ENCODE measurements around the gene ZNF578. TPM values are rescaled to one million over a fixed set of nuclear protein-coding genes. Genes with fewer than 3 reads are reported as not detected.
"Not testable (repeated sequence)": the region's sequence is repeated elsewhere in the genome, so short reads cannot be mapped to it uniquely, and the experiment has no call there.

The ZNF578 gene
- total RNA-seq, 1 experiment from 2014 or later, result not detected

DNA sequence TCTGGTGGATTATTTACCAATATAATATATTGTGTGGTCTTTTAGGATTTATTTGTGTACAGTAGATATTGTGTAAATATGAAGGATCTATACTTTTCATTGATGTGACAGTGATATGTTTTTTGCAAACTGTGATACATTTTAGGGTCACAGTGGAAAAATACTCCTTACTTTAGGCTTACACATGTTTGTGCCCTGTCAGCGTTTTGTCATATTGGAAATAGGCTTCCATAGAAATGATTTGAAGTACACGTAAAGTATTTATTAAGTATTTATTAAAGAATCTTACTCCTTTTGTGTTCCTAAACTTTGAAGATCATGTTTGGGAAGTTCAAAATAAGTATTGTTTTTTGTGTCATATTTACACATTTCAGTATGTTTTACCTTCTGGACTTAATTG is 79.1 kb downstream of the ZNF578 start:
- Mint-ChIP-seq H3K4me3 (ENCODE audit: low read depth, unreplicated experiment) (no peak overlapping the region), H3K27me3 (ENCODE audit: unreplicated experiment) (no peaks in the 10 kb centered on the region), H3K27ac (ENCODE audit: unreplicated experiment) (no peak overlapping the region), H3K9me3 (ENCODE audit: low read depth, unreplicated experiment) (peaks cover 24% of the 10 kb centered on the region), H3K4me1 (ENCODE audit: low read depth, unreplicated experiment) (no peaks in the 10 kb centered on the region), H3K36me3 (ENCODE audit: insufficient read depth, unreplicated experiment) (peaks cover 3% of the 10 kb centered on the region)
- intact Hi-C loops (cut with micrococcal nuclease; ENCODE audit: unreplicated experiment), result no loop called here
- CTCF ChIA-PET, result no interaction called here
- BruUV-seq (replicated peaks), result no TSS peak
- no peak for DNase-seq
- TF ChIP-seq, protein P1, sequence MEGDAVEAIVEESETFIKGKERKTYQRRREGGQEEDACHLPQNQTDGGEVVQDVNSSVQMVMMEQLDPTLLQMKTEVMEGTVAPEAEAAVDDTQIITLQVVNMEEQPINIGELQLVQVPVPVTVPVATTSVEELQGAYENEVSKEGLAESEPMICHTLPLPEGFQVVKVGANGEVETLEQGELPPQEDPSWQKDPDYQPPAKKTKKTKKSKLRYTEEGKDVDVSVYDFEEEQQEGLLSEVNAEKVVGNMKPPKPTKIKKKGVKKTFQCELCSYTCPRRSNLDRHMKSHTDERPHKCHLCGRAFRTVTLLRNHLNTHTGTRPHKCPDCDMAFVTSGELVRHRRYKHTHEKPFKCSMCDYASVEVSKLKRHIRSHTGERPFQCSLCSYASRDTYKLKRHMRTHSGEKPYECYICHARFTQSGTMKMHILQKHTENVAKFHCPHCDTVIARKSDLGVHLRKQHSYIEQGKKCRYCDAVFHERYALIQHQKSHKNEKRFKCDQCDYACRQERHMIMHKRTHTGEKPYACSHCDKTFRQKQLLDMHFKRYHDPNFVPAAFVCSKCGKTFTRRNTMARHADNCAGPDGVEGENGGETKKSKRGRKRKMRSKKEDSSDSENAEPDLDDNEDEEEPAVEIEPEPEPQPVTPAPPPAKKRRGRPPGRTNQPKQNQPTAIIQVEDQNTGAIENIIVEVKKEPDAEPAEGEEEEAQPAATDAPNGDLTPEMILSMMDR (IDR thresholded peaks at IDR 0.05; ENCODE audit: unreplicated experiment), result no peak

- TF ChIP-seq, protein P1 (IDR thresholded peaks at IDR 0.05; ENCODE audit: unreplicated experiment), result no peak
- H3K9me3 Mint-ChIP-seq (ENCODE audit: low read depth, unreplicated experiment), result peaks cover 17% of the 10 kb centered on the region
- no TSS peak for BruUV-seq (replicated peaks)
- CTCF ChIA-PET, result no interaction called here
- H3K27ac Mint-ChIP-seq (ENCODE audit: unreplicated experiment), result no peak overlapping the region
- no peaks in the 10 kb centered on the region for H3K36me3 Mint-ChIP-seq (ENCODE audit: insufficient read depth, unreplicated experiment)
- no peak overlapping the region for H3K4me3 Mint-ChIP-seq (ENCODE audit: low read depth, unreplicated experiment)
- no peaks in the 10 kb centered on the region for H3K4me1 Mint-ChIP-seq (ENCODE audit: low read depth, unreplicated experiment)
- intact Hi-C loops (cut with micrococcal nuclease; ENCODE audit: unreplicated experiment), result no loop called here
- H3K27me3 Mint-ChIP-seq (ENCODE audit: unreplicated experiment), result no peaks in the 10 kb centered on the region
- no peak for DNase-seq
Observed at GRCh38 chr19:52533901-52534300, 80.5 kb downstream of the ZNF578 start.

GRCh38 chr19:52535385-52535770 is 82.0 kb downstream of the ZNF578 start:
- BruUV-seq (replicated peaks); intact Hi-C loops (cut with micrococcal nuclease; ENCODE audit: unreplicated experiment); H3K27me3 Mint-ChIP-seq (ENCODE audit: unreplicated experiment); DNase-seq; H3K27ac Mint-ChIP-seq (ENCODE audit: unreplicated experiment); CTCF ChIA-PET; H3K4me3 Mint-ChIP-seq (ENCODE audit: low read depth, unreplicated experiment); H3K36me3 Mint-ChIP-seq (ENCODE audit: insufficient read depth, unreplicated experiment); H3K4me1 Mint-ChIP-seq (ENCODE audit: low read depth, unreplicated experiment): not testable (repeated sequence)
- H3K9me3 Mint-ChIP-seq (ENCODE audit: low read depth, unreplicated experiment), result peaks cover 17% of the 10 kb centered on the region

- no peaks in the 10 kb centered on the region for H3K27me3 Mint-ChIP-seq (ENCODE audit: unreplicated experiment)
- H3K4me1 Mint-ChIP-seq (ENCODE audit: low read depth, unreplicated experiment), result no peaks in the 10 kb centered on the region
- CTCF ChIA-PET, result no interaction called here
- H3K4me3 Mint-ChIP-seq (ENCODE audit: low read depth, unreplicated experiment), result no peak overlapping the region
- H3K9me3 Mint-ChIP-seq (ENCODE audit: low read depth, unreplicated experiment), result peaks cover 17% of the 10 kb centered on the region
- DNase-seq, result no peak
- TF ChIP-seq, protein P1 (IDR thresholded peaks at IDR 0.05; ENCODE audit: unreplicated experiment), result no peak
- BruUV-seq (replicated peaks), result no TSS peak
- H3K27ac Mint-ChIP-seq (ENCODE audit: unreplicated experiment), result no peak overlapping the region
- H3K36me3 Mint-ChIP-seq (ENCODE audit: insufficient read depth, unreplicated experiment), result no peaks in the 10 kb centered on the region
- intact Hi-C loops (cut with micrococcal nuclease; ENCODE audit: unreplicated experiment), result no loop called here
Observed at GRCh38 chr19:52535771-52536447, 82.6 kb downstream of the ZNF578 start.

DNA sequence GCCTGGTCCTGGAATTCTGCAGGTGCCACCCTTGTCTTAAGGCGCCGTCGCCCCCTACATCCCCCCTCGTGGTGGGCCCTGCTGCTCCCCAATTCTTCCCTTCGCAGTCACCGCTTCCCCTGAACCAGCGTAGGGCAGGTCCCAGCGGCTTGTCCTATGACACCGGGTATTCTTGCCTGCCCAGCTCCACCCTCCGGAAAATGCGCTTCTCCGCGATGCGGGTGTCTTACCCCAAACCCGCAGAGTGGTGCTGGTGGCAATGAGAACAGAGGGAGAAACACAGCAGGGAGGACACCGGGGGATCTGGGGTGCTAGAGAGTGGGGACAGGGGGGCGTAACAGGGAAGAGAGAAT is 83.1 kb downstream of the ZNF578 start:
- H3K27ac Mint-ChIP-seq (ENCODE audit: unreplicated experiment), result no peak overlapping the region
- no peak overlapping the region for H3K4me3 Mint-ChIP-seq (ENCODE audit: low read depth, unreplicated experiment)
- no peaks in the 10 kb centered on the region for H3K27me3 Mint-ChIP-seq (ENCODE audit: unreplicated experiment)
- CTCF ChIA-PET, result no interaction called here
- no peaks in the 10 kb centered on the region for H3K36me3 Mint-ChIP-seq (ENCODE audit: insufficient read depth, unreplicated experiment)
- TF ChIP-seq, protein P1 (IDR thresholded peaks at IDR 0.05; ENCODE audit: unreplicated experiment), result no peak
- BruUV-seq (replicated peaks), result no TSS peak
- H3K4me1 Mint-ChIP-seq (ENCODE audit: low read depth, unreplicated experiment), result no peaks in the 10 kb centered on the region
- no peak for DNase-seq
- peaks cover 17% of the 10 kb centered on the region for H3K9me3 Mint-ChIP-seq (ENCODE audit: low read depth, unreplicated experiment)
- intact Hi-C loops (cut with micrococcal nuclease; ENCODE audit: unreplicated experiment), result no loop called here

DNA sequence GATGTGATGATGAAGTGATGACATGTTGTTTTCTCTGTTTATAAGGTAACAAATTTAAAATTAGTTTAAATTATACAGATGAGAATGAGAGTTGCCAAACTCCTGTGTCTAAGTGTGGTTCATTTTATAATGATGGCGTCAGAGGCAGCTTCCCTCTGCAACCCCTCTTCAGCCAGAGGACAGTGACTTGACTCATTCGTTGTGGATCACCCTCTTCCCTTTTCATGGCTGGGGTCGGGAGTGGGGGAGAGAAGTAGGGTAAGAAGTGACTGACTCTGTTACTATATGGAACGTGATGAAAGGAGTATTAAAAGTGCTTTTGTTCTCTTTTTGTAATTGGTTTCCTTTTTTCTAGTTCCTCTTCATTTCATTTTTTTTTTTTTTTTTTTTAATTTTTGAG is 85.5 kb downstream of the ZNF578 start:
- H3K27me3 Mint-ChIP-seq (ENCODE audit: unreplicated experiment); DNase-seq; BruUV-seq (replicated peaks); H3K27ac Mint-ChIP-seq (ENCODE audit: unreplicated experiment); intact Hi-C loops (cut with micrococcal nuclease; ENCODE audit: unreplicated experiment); H3K4me3 Mint-ChIP-seq (ENCODE audit: low read depth, unreplicated experiment); H3K4me1 Mint-ChIP-seq (ENCODE audit: low read depth, unreplicated experiment); H3K36me3 Mint-ChIP-seq (ENCODE audit: insufficient read depth, unreplicated experiment): not testable (repeated sequence)
- peaks cover 20% of the 10 kb centered on the region for H3K9me3 Mint-ChIP-seq (ENCODE audit: low read depth, unreplicated experiment)
- CTCF ChIA-PET, result interaction anchor here (1.1 kb wide), 1 partner anchor 374 kb away, joined by 3 read pairs; no protein-coding TSS in a partner anchor

GRCh38 chr19:52541176-52541575 is 87.8 kb downstream of the ZNF578 start:
- H3K9me3 Mint-ChIP-seq (ENCODE audit: low read depth, unreplicated experiment), result peaks cover 20% of the 10 kb centered on the region
- DNase-seq; H3K27me3 Mint-ChIP-seq (ENCODE audit: unreplicated experiment); BruUV-seq (replicated peaks); CTCF ChIA-PET; H3K27ac Mint-ChIP-seq (ENCODE audit: unreplicated experiment); H3K4me1 Mint-ChIP-seq (ENCODE audit: low read depth, unreplicated experiment); H3K36me3 Mint-ChIP-seq (ENCODE audit: insufficient read depth, unreplicated experiment); intact Hi-C loops (cut with micrococcal nuclease; ENCODE audit: unreplicated experiment); H3K4me3 Mint-ChIP-seq (ENCODE audit: low read depth, unreplicated experiment): not testable (repeated sequence)

Data from Calu3 (cell line).